ENCODE results near the gene ELOB. TPM values are rescaled to one million over a fixed set of nuclear protein-coding genes. Genes with fewer than 3 reads are reported as not detected.

Gene ELOB
- total and polyA plus RNA-seq, 10 of the 15 experiments (the other 5 are each of a cell fraction or from before 2014, with no cell fraction given) = 86.9 to 823 (median 263) TPM

- ChIA-PET SMC1A (ENCODE audit: uncharacterized antibody, unreplicated experiment) (interaction anchor here (1.9 kb wide), 1 partner anchor 24 kb away, joined by 4 read pairs; the partner anchor contains the start of gene SRRM2), CTCF (interaction anchor here (0.9 kb wide), 1 partner anchor 92 kb away, joined by 4 read pairs; no protein-coding TSS in a partner anchor), POLR2A (interaction anchor here (0.8 to 3.9 kb wide), 3 partner anchors 9 to 25 kb away, joined by 4 to 27 read pairs (median 8); partner anchors contain the start of gene SRRM2), RAD21 (ENCODE audit: unreplicated experiment) (interaction anchor here (1.3 kb wide), 1 partner anchor 22 kb away, joined by 4 read pairs; no protein-coding TSS in a partner anchor)
- no peak overlapping the region for H2AFZ ChIP-seq (ENCODE audit: control insufficient read depth, low read depth, low read length)
- H3K4me1 ChIP-seq (ENCODE audit: control insufficient read depth, insufficient read depth, low read length) = 0 out of 2 replicates have a peak, but pooled peaks cover 4% of the 10 kb centered on the region
- H3K9ac ChIP-seq (ENCODE audit: control insufficient read depth, insufficient read depth, low read length) = peak overlapping the region; percentile 75
- no peaks in the 10 kb centered on the region for H3K9me3 ChIP-seq (replicated peaks; ENCODE audit: control insufficient read depth, insufficient read depth, low read length)
- no peaks in the 10 kb centered on the region for H3K27me3 ChIP-seq (replicated peaks in 1 of 2; ENCODE audit: control insufficient read depth in 2 of 2, insufficient read depth in 2 of 2, low read length in 1 of 2)
- H3K4me3 ChIP-seq = peak overlapping the region; percentile 89
- DNase-seq (ENCODE audit: low read depth, low spot score) (no peak), ATAC-seq (no peak), FAIRE-seq (peak; percentile 56)
- no peaks in the 10 kb centered on the region for H4K20me1 ChIP-seq (ENCODE audit: control insufficient read depth, insufficient read depth)
- intact Hi-C loops (cut with micrococcal nuclease; ENCODE audit: unreplicated experiment) (loop anchor here (2.0 kb wide), 1 partner anchor 23 kb away; the partner anchor contains the start of gene SRRM2), in situ Hi-C loops (cut with MboI) (no loop called here)
- WGBS (ENCODE audit: insufficient coverage, insufficient replicate concordance, low lambda C conversion rate, missing lambda C conversion rate) = 54% methylated on average over 11 of the region's 11 CpGs
- TF ChIP-seq ATF3 (IDR thresholded peaks at IDR 0.05; ENCODE audit: borderline replicate concordance, extremely low read depth, low read depth, low read length) (no peak), RAD51 (IDR thresholded peaks at IDR 0.05) (no peak), PKNOX1 (IDR thresholded peaks at IDR 0.05) (no peak), YY1 (IDR thresholded peaks at IDR 0.05; ENCODE audit: low read depth, low read length) (no peak), RUNX3 (IDR thresholded peaks at IDR 0.05; ENCODE audit: low read length) (no peak), ZNF217 (IDR thresholded peaks at IDR 0.05) (no peak), IKZF1 (conservative IDR thresholded peaks at IDR 0.05) (no peak)
- BruUV-seq (replicated peaks) = TSS peak; percentile 54
- H3K79me2 ChIP-seq (ENCODE audit: control insufficient read depth, insufficient read depth, low read length) = peaks cover 30% of the 10 kb centered on the region
- H3K36me3 ChIP-seq (ENCODE audit: control insufficient read depth in 2 of 2, insufficient read depth in 2 of 2, low read length in 1 of 2) = peaks cover 5 to 10% of the 10 kb centered on the region in 2 experiments; a peak in 3 of 4 replicates
- peak overlapping the region; percentile 70; the same call in 1 of the 2 replicates for H3K27ac ChIP-seq (ENCODE audit: control insufficient read depth, insufficient read depth)
- peak overlapping the region; percentile 67 for H3K4me2 ChIP-seq (ENCODE audit: control insufficient read depth, insufficient read depth)
Measured at GRCh38 chr16:2775765-2776499, 1.1 kb downstream of the ELOB start.
